ENCODE results near the gene TEDC2. TPM values are rescaled to one million over a fixed set of nuclear protein-coding genes. Genes with fewer than 3 reads are reported as not detected.

Gene TEDC2
- total and polyA plus RNA-seq, 10 of the 15 experiments (the other 5 are each of a cell fraction or from before 2014, with no cell fraction given): 0.23 to 47.9 (median 19.1) TPM

- no peak for TF ChIP-seq EZH2 (IDR thresholded peaks at IDR 0.05; ENCODE audit: borderline replicate concordance, control insufficient read depth, low read depth, low read length)
- no peak for TF ChIP-seq PBX3 (IDR thresholded peaks at IDR 0.05; ENCODE audit: insufficient replicate concordance, low read depth, low read length)
- TF ChIP-seq GATAD2B (conservative IDR thresholded peaks at IDR 0.05; ENCODE audit: low read depth): no peak
- TF ChIP-seq NR2C1 (IDR thresholded peaks at IDR 0.05): no peak
These were observed 5.9 kb downstream of the TEDC2 start (continued) for GRCh38 chr16:2465653-2466415.

DNA sequence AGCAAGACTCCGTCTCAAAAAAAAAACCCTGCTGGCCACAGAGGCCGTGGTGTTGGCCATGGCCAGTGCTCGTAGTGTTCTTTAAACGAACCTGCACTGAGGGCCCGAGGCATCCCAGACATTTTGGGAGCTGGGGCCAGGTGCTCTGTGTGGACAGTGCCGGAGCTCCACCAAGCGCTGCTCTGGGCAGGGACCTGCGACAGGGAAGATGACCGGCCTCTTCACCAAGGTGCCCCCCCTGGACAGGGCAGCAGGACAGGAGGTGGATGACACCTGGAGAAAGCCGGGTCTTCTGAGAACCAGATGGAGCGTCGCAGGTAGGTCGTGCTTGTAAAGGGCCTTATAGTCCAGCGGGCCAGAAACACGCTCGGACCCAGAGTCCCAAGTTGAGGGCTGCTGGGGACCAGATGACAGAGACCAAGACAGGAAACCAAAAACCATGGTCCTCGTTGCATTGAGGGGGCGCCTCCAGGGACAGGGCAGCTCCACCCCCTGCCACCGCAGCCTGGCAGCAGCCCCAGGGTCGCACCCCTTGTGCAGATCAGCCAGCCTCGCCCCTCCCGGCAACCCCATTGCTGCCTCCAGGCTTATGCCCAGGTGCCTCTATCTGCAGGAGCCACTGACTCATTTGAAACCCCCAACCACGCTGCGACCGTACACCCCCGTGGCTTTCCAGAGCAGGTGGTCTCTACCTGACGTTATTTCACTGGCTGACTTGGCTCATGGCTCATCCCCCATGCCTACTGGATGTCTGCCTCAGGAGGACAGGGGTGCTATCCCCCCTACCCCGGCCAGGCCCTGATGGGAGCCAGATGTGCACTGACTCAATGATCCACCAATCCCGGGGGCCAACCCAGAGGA, 7.0 kb downstream of the TEDC2 start:
- ChIA-PET CTCF (interaction anchor here (0.9 kb wide), 1 partner anchor 20 kb away, joined by 3 read pairs; no protein-coding TSS in a partner anchor), POLR2A (interaction anchor here (0.5 to 2.5 kb wide), 4 partner anchors 19 to 312 kb away, joined by 3 to 7 read pairs (median 5); no protein-coding TSS in a partner anchor), RAD21 (ENCODE audit: unreplicated experiment) (interaction anchor here (0.7 kb wide), 1 partner anchor 180 kb away, joined by 4 read pairs; no protein-coding TSS in a partner anchor), SMC1A (ENCODE audit: uncharacterized antibody, unreplicated experiment) (interaction anchor here (2.5 kb wide), 1 partner anchor 37 kb away, joined by 8 read pairs; the partner anchor contains the start of gene CCNF)
- Histone ChIP-seq H3K4me2 (ENCODE audit: control insufficient read depth, insufficient read depth) (peak overlapping the region; percentile 90; the same call in 1 of the 2 replicates), H2AFZ (ENCODE audit: control insufficient read depth, low read depth, low read length) (peak overlapping the region; percentile 59), H3K36me3 (ENCODE audit: control insufficient read depth in 2 of 2, insufficient read depth in 2 of 2, low read length in 1 of 2) (no peaks in the 10 kb centered on the region; a peak in 1 of 4 replicates), H4K20me1 (ENCODE audit: control insufficient read depth, insufficient read depth) (no peaks in the 10 kb centered on the region), H3K4me3 (no peak overlapping the region; the same call in 1 of the 2 replicates), H3K4me1 (ENCODE audit: control insufficient read depth, insufficient read depth, low read length) (peaks cover 13% of the 10 kb centered on the region), H3K27me3 (replicated peaks in 1 of 2; ENCODE audit: control insufficient read depth in 2 of 2, insufficient read depth in 2 of 2, low read length in 1 of 2) (peaks cover 0 to 2% of the 10 kb centered on the region in 2 experiments; a peak in 1 of 4 replicates), H3K9ac (ENCODE audit: control insufficient read depth, insufficient read depth, low read length) (no peak overlapping the region), H3K9me3 (replicated peaks; ENCODE audit: control insufficient read depth, insufficient read depth, low read length) (no peaks in the 10 kb centered on the region), H3K27ac (ENCODE audit: control insufficient read depth, insufficient read depth) (no peak overlapping the region), H3K79me2 (ENCODE audit: control insufficient read depth, insufficient read depth, low read length) (no peaks in the 10 kb centered on the region)
- TF ChIP-seq PKNOX1 (IDR thresholded peaks at IDR 0.05) (no peak), HDGF (IDR thresholded peaks at IDR 0.05) (peak; percentile 64; the same call in 1 of the 2 replicates)
- WGBS (ENCODE audit: insufficient coverage, insufficient replicate concordance, low lambda C conversion rate, missing lambda C conversion rate): 39% methylated on average over 29 of the region's 29 CpGs
- DNase-seq (ENCODE audit: low read depth, low spot score): no peak
- no peak for ATAC-seq
- intact Hi-C loops (cut with micrococcal nuclease; ENCODE audit: unreplicated experiment) (loop anchor here (5.0 kb wide), 1 partner anchor 40 kb away; no protein-coding TSS in a partner anchor), in situ Hi-C loops (cut with MboI) (no loop called here)
- no peak for FAIRE-seq
- BruUV-seq (replicated peaks): no TSS peak

Data from GM12878 (cell line).